Measurements from ENCODE around the gene KCNIP1. TPM values are rescaled to one million over a fixed set of nuclear protein-coding genes. Genes with fewer than 3 reads are reported as not detected.

KCNIP1 gene
- total RNA-seq, 2 experiments from 2014 or later = not detected

GRCh38 chr5:170660531-170660930 lies 156.7 kb downstream of the KCNIP1 start:
- DNase-seq (no peak), ATAC-seq (ENCODE audit: poor library complexity) (no peak)
- peaks cover 0 to 5% of the 10 kb centered on the region in 2 experiments for H3K27me3 ChIP-seq (ENCODE audit: control insufficient read depth in 1 of 2, insufficient read depth in 2 of 2, low read length in 2 of 2)
- no peaks in the 10 kb centered on the region for H3K36me3 Mint-ChIP-seq (ENCODE audit: low read depth)
- H3K4me1 ChIP-seq (ENCODE audit: insufficient read depth, low read length) = no peaks in the 10 kb centered on the region
- intact Hi-C loops (cut with DNase I, micrococcal nuclease) = no loop called here
- peaks cover 30% of the 10 kb centered on the region for H3K27me3 Mint-ChIP-seq
- H3K36me3 ChIP-seq (ENCODE audit: insufficient read depth, low read length) = no peaks in the 10 kb centered on the region
- H3K9me3 Mint-ChIP-seq = no peaks in the 10 kb centered on the region
- H3K9me3 ChIP-seq (ENCODE audit: control insufficient read depth in 1 of 2, insufficient read depth in 1 of 2, low read length in 2 of 2) = no peaks in the 10 kb centered on the region
- TF ChIP-seq, protein P1, sequence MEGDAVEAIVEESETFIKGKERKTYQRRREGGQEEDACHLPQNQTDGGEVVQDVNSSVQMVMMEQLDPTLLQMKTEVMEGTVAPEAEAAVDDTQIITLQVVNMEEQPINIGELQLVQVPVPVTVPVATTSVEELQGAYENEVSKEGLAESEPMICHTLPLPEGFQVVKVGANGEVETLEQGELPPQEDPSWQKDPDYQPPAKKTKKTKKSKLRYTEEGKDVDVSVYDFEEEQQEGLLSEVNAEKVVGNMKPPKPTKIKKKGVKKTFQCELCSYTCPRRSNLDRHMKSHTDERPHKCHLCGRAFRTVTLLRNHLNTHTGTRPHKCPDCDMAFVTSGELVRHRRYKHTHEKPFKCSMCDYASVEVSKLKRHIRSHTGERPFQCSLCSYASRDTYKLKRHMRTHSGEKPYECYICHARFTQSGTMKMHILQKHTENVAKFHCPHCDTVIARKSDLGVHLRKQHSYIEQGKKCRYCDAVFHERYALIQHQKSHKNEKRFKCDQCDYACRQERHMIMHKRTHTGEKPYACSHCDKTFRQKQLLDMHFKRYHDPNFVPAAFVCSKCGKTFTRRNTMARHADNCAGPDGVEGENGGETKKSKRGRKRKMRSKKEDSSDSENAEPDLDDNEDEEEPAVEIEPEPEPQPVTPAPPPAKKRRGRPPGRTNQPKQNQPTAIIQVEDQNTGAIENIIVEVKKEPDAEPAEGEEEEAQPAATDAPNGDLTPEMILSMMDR (IDR thresholded peaks at IDR 0.05) = no peak
- H3K27ac ChIP-seq (ENCODE audit: low read depth in 1 of 2, low read length in 2 of 2) = no peak overlapping the region
- POLR2A ChIA-PET = no interaction called here
- no peak overlapping the region for H3K27ac Mint-ChIP-seq
- no peak overlapping the region for H3K4me3 ChIP-seq (ENCODE audit: low read length)
- no peaks in the 10 kb centered on the region for H3K4me1 Mint-ChIP-seq (ENCODE audit: low read depth)
- CTCF ChIA-PET = no interaction called here
- H3K4me3 Mint-ChIP-seq = no peak overlapping the region

- H3K9me3 ChIP-seq (ENCODE audit: control insufficient read depth in 1 of 2, insufficient read depth in 1 of 2, low read length in 2 of 2) = no peaks in the 10 kb centered on the region
- H3K36me3 Mint-ChIP-seq (ENCODE audit: low read depth) = no peaks in the 10 kb centered on the region
- no peak for DNase-seq
- no peaks in the 10 kb centered on the region for H3K4me1 Mint-ChIP-seq (ENCODE audit: low read depth)
- peaks cover 25% of the 10 kb centered on the region for H3K27me3 Mint-ChIP-seq
- intact Hi-C loops (cut with DNase I, micrococcal nuclease) = no loop called here
- H3K27ac Mint-ChIP-seq = no peak overlapping the region
- no peak overlapping the region for H3K27ac ChIP-seq (ENCODE audit: low read depth in 1 of 2, low read length in 2 of 2)
- H3K4me1 ChIP-seq (ENCODE audit: insufficient read depth, low read length) = no peaks in the 10 kb centered on the region
- CTCF ChIA-PET = no interaction called here
- H3K27me3 ChIP-seq (ENCODE audit: control insufficient read depth in 1 of 2, insufficient read depth in 2 of 2, low read length in 2 of 2) = peaks cover 0 to 5% of the 10 kb centered on the region in 2 experiments
- H3K36me3 ChIP-seq (ENCODE audit: insufficient read depth, low read length) = no peaks in the 10 kb centered on the region
- ATAC-seq (ENCODE audit: poor library complexity) = no peak
- TF ChIP-seq, protein P1 (IDR thresholded peaks at IDR 0.05) = no peak
- no peak overlapping the region for H3K4me3 ChIP-seq (ENCODE audit: low read length)
- H3K9me3 Mint-ChIP-seq = no peaks in the 10 kb centered on the region
- H3K4me3 Mint-ChIP-seq = no peak overlapping the region
- POLR2A ChIA-PET = no interaction called here
These were observed 159.1 kb downstream of the KCNIP1 start for GRCh38 chr5:170662966-170663365.

- peaks cover 80% of the 10 kb centered on the region for H3K27me3 Mint-ChIP-seq
- CTCF ChIA-PET = no interaction called here
These were observed 175.0 kb downstream of the KCNIP1 start for GRCh38 chr5:170678811-170679210.

More at GRCh38 chr5:170678811-170679210, 175.0 kb downstream of the KCNIP1 start:
- H3K36me3 Mint-ChIP-seq (ENCODE audit: low read depth) = no peaks in the 10 kb centered on the region
- peaks cover 5% of the 10 kb centered on the region for H3K4me1 ChIP-seq (ENCODE audit: insufficient read depth, low read length)
- TF ChIP-seq, protein P1 (IDR thresholded peaks at IDR 0.05) = no peak
- H3K27me3 ChIP-seq (ENCODE audit: control insufficient read depth in 1 of 2, insufficient read depth in 2 of 2, low read length in 2 of 2) = peaks cover 19 to 34% of the 10 kb centered on the region in 2 experiments
- intact Hi-C loops (cut with DNase I, micrococcal nuclease) = no loop called here
- H3K9me3 ChIP-seq (ENCODE audit: control insufficient read depth in 1 of 2, insufficient read depth in 1 of 2, low read length in 2 of 2) = peaks cover 0 to 7% of the 10 kb centered on the region in 2 experiments
- H3K36me3 ChIP-seq (ENCODE audit: insufficient read depth, low read length) = no peaks in the 10 kb centered on the region
- DNase-seq (no peak), ATAC-seq (ENCODE audit: poor library complexity) (no peak)
- H3K4me3 Mint-ChIP-seq = no peak overlapping the region
- H3K27ac Mint-ChIP-seq = no peak overlapping the region
- no peak overlapping the region for H3K27ac ChIP-seq (ENCODE audit: low read depth in 1 of 2, low read length in 2 of 2)
- no peak overlapping the region for H3K4me3 ChIP-seq (ENCODE audit: low read length)
- H3K4me1 Mint-ChIP-seq (ENCODE audit: low read depth) = peaks cover 9% of the 10 kb centered on the region
- peaks cover 2% of the 10 kb centered on the region for H3K9me3 Mint-ChIP-seq
- POLR2A ChIA-PET = no interaction called here

All from CD4-positive, alpha-beta T cell (primary cell).